OCI-LY7 (cell line): ENCODE results near the gene RBM44.

Source experiments
- CTCF ChIP-seq: fragments of 200-600 bp; sonication (generic); conservative IDR thresholded peaks from 2 replicates; pipeline ENCODE4 v1.5.1; 2014; ENCODE audit warnings: mild to moderate bottlenecking, antibody characterized with exemption, low read length, moderate library complexity, mixed read lengths
- EZH2phosphoT487 ChIP-seq: fragments of 200-600 bp; sonication (generic); IDR thresholded peaks from 2 replicates; pipeline ENCODE4 v1.6.1; 2018; ENCODE audit warnings: low read depth, borderline replicate concordance, mild to moderate bottlenecking, mixed run types, antibody characterized with exemption, low read length, moderate library complexity, mixed read lengths

GRCh38 chr2:237869343-237870102 is 70.9 kb downstream of the RBM44 start:
- no peak for TF ChIP-seq CTCF
- no peak for TF ChIP-seq EZH2phosphoT487
